Endodermal cell (in vitro differentiated cells): Measurements from ENCODE around the gene GNA12. TPM values are rescaled to one million over a fixed set of nuclear protein-coding genes. Genes with fewer than 3 reads are reported as not detected.

Source experiments
- DNase-seq: peaks from one replicate; pipeline ENCODE4 v3.0.0-alpha.2; 2017
- H3K27ac ChIP-seq: 2 replicates; pipeline ENCODE4 v1.5.1; 2013; ENCODE audit warnings: mild to moderate bottlenecking, low read depth, low read length, moderate library complexity
- H3K27me3 ChIP-seq: 2 replicates; pipeline ENCODE4 v1.6.1; 2013; ENCODE audit warnings: mild to moderate bottlenecking, low read length, moderate library complexity; ENCODE audit not compliant: insufficient read depth, control insufficient read depth, poor library complexity, severe bottlenecking
- H3K36me3 ChIP-seq: 2 replicates; pipeline ENCODE4 v1.7.0; 2013; ENCODE audit warnings: mild to moderate bottlenecking, low read length, moderate library complexity; ENCODE audit not compliant: control insufficient read depth, insufficient read depth
- H3K4me1 ChIP-seq: one replicate; pipeline ENCODE4 v1.7.0; 2013; ENCODE audit warnings: low read length; ENCODE audit not compliant: control insufficient read depth, insufficient read depth
- H3K4me3 ChIP-seq: 2 replicates; pipeline ENCODE4 v1.5.1; 2013; ENCODE audit warnings: mild to moderate bottlenecking, low read length, moderate library complexity
- H3K9ac ChIP-seq: 2 replicates; pipeline ENCODE4 v1.6.1; 2013; ENCODE audit warnings: mild to moderate bottlenecking, low read length, moderate library complexity; ENCODE audit not compliant: poor library complexity, severe bottlenecking; ENCODE audit errors: extremely low read depth
- H3K9me3 ChIP-seq: 2 replicates; pipeline ENCODE4 v1.6.1; 2013; ENCODE audit warnings: mild to moderate bottlenecking, low read length, moderate library complexity; ENCODE audit not compliant: control insufficient read depth
- H3K27ac Mint-ChIP-seq: 2 replicates; pipeline ENCODE4 v1.8.0; 2020; ENCODE audit warnings: mixed read lengths
- H3K27me3 Mint-ChIP-seq: 2 replicates; pipeline ENCODE4 v1.8.0; 2021; ENCODE audit warnings: mild to moderate bottlenecking, mixed read lengths; ENCODE audit not compliant: insufficient read depth
- H3K36me3 Mint-ChIP-seq: 2 replicates; pipeline ENCODE4 v1.8.0; 2020; ENCODE audit warnings: low read depth, mixed read lengths
- H3K4me1 Mint-ChIP-seq: 2 replicates; pipeline ENCODE4 v1.8.0; 2020; ENCODE audit warnings: mixed read lengths
- H3K4me3 Mint-ChIP-seq: 2 replicates; pipeline ENCODE4 v1.8.0; 2020; ENCODE audit warnings: mild to moderate bottlenecking, moderate library complexity, mixed read lengths
- H3K9me3 Mint-ChIP-seq: 2 replicates; pipeline ENCODE4 v1.8.0; 2020; ENCODE audit warnings: mild to moderate bottlenecking, mixed read lengths
- CTCF ChIP-seq: fragments of 200-600 bp; sonication (generic); conservative IDR thresholded peaks from 2 replicates; pipeline ENCODE4 v1.5.0; 2021; ENCODE audit warnings: antibody characterized with exemption, mild to moderate bottlenecking
- WGBS, 2 experiments: methylation state at CpG; one replicate each; pipeline versions ENCODE4 v1.1.5 to v1.1.7; 2013; ENCODE audit warnings: missing lambda C conversion rate in 2 of 2, mixed read lengths in 1 of 2; ENCODE audit not compliant: insufficient coverage in 1 of 2, insufficient read length in 1 of 2; 5-methylcytosine and 5-hydroxymethylcytosine counted together
- total RNA-seq, 2 donors: library from RNA; stranded (reverse); fragmentation: NEBNext Ultra II Directional in 1 of 2; extraction: Animal tissue kit (Norgen Biotek cat#: 25700) in 1 of 2; gene quantifications; 2 replicates in 1 of 2; 3 replicates in 1 of 2; pipeline ENCODE4 v1.2.1, GENCODE V29; 2021

The GNA12 gene
- total RNA-seq, 2 donors from 2014 or later, result 55.0 to 64.7 TPM

DNA sequence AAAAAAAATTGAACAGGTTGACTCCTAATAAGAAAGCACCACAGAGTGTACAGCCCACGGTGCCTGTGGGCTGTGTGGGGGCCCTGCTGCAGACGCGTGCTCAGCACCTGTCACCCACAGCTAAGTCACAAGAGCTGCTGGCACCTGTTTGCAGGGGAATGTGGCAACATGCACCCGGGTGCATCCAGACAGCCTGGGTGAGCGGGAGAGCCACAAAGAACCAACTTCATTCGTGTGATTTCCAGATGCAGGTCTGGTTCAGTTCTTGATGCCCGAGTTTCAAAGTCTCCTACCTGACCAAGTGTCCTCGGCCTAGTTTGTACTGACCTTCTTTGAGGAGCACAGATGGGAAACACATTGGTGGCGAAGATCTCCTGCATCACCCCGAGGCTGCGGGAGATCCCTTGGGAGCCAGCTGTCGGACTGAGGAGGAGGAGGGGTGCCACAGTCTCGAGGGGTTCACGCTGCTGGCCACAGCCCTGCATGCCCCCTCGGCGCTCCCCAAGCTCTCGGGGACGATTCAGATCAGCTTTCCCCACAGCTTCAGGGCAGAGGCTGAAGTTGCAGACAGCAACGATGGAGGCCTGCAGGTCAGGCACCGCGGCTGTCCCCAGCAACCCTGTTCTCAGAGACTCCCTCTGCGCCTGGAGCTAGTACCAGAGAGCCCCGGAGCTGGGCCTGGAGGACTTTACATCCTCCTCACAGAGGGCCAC, 120.8 kb downstream of the GNA12 start:
- peak; percentile 41 for DNase-seq
- Histone ChIP-seq H3K4me1 (no peaks in the 10 kb centered on the region), H3K9ac (no peak overlapping the region), H3K36me3 (peaks cover 28% of the 10 kb centered on the region), H3K4me3 (no peak overlapping the region), H3K27ac (no peak overlapping the region), H3K27me3 (no peaks in the 10 kb centered on the region), H3K9me3 (no peaks in the 10 kb centered on the region)
- Mint-ChIP-seq H3K27ac (no peak overlapping the region), H3K27me3 (no peaks in the 10 kb centered on the region), H3K4me1 (no peaks in the 10 kb centered on the region), H3K36me3 (peaks cover 47% of the 10 kb centered on the region), H3K4me3 (no peak overlapping the region), H3K9me3 (no peaks in the 10 kb centered on the region)
- TF ChIP-seq CTCF, result no peak
- 90 to 94% methylated on average over 22 to 23 of the region's 23 CpGs for WGBS, 2 experiments

- peaks cover 29% of the 10 kb centered on the region for H3K36me3 ChIP-seq
- no peaks in the 10 kb centered on the region for H3K4me1 Mint-ChIP-seq
- H3K9me3 Mint-ChIP-seq, result no peaks in the 10 kb centered on the region
- TF ChIP-seq CTCF, result no peak
- DNase-seq, result no peak
- H3K27ac ChIP-seq, result no peak overlapping the region
- no peaks in the 10 kb centered on the region for H3K27me3 Mint-ChIP-seq
- no peak overlapping the region for H3K9ac ChIP-seq
- no peaks in the 10 kb centered on the region for H3K27me3 ChIP-seq
- WGBS, 2 experiments, result 89 to 93% methylated on average over 3 to 4 of the region's 4 CpGs
- H3K4me3 Mint-ChIP-seq, result no peak overlapping the region
- H3K36me3 Mint-ChIP-seq, result peaks cover 49% of the 10 kb centered on the region
- H3K27ac Mint-ChIP-seq, result no peak overlapping the region
- H3K4me1 ChIP-seq, result no peaks in the 10 kb centered on the region
- no peak overlapping the region for H3K4me3 ChIP-seq
- H3K9me3 ChIP-seq, result no peaks in the 10 kb centered on the region
These were observed 121.5 kb downstream of the GNA12 start for GRCh38 chr7:2722591-2722990.

DNA sequence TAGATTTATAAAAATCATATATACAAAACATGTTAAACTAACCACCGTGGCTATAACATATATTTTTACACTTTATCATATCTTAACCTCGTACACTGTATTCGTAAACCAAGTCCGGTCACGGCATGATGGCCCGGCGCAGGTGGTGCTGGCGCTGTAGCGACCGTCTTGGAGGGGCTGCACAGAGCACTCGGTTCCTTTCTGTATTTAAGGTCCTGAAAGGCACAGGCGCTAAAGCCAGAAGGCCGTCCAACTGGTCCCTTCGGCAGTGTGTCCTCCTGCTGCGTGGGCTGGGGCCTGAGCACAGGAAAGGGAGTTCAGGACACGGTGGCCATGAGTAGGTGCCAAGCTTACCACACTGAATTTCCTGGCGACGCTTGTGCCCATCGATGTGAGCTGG, 122.3 kb downstream of the GNA12 start:
- Histone ChIP-seq H3K36me3 (peaks cover 28% of the 10 kb centered on the region), H3K4me3 (no peak overlapping the region), H3K27me3 (no peaks in the 10 kb centered on the region), H3K4me1 (no peaks in the 10 kb centered on the region), H3K27ac (no peak overlapping the region), H3K9me3 (no peaks in the 10 kb centered on the region), H3K9ac (no peak overlapping the region)
- Mint-ChIP-seq H3K27me3 (no peaks in the 10 kb centered on the region), H3K27ac (no peak overlapping the region), H3K4me3 (no peak overlapping the region), H3K9me3 (no peaks in the 10 kb centered on the region), H3K36me3 (peaks cover 50% of the 10 kb centered on the region), H3K4me1 (no peaks in the 10 kb centered on the region)
- WGBS, 2 experiments, result 96 to 97% methylated on average over 18 to 19 of the region's 19 CpGs
- peak; percentile 35 for DNase-seq
- no peak for TF ChIP-seq CTCF
